AG04449 (cell line): ENCODE results near the gene PRR35.

Experiments
- CTCF ChIA-PET: fragments of 350-600 bp; formaldehyde crosslinking; extraction: SDS; loops from one replicate; lab custom pipeline; 2021; ENCODE audit warnings: antibody characterized with exemption; lab: Yijun Ruan, JAX
- POLR2A ChIA-PET: fragments of 400-600, 350-600 bp; formaldehyde crosslinking; extraction: SDS; loops from one replicate; lab custom pipeline; 2020; ENCODE audit warnings: antibody characterized with exemption, inconsistent platforms; lab: Yijun Ruan, JAX
- DNase-seq: peaks from one replicate; pipeline ENCODE4 v3.0.0-alpha.2; 2010; ENCODE audit warnings: low read depth, low spot score
- H3K4me3 ChIP-seq: 2 replicates; pipeline ENCODE4 v1.5.1; 2011; ENCODE audit warnings: low read depth, mild to moderate bottlenecking, control low read depth, low read length
- CTCF ChIP-seq: IDR thresholded peaks from one replicate; pipeline ENCODE4 v1.5.1; 2011; ENCODE audit warnings: mild to moderate bottlenecking, moderate library complexity, low read length, control low read depth, inconsistent platforms; ENCODE audit not compliant: insufficient read depth; ENCODE audit errors: missing control alignments

PRR35 gene

GRCh38 chr16:557463-558297 lies 2.5 kb upstream of the PRR35 start:
- CTCF ChIA-PET, result no interaction called here
- POLR2A ChIA-PET, result no interaction called here
- no peak for TF ChIP-seq CTCF
- H3K4me3 ChIP-seq, result no peak overlapping the region
- DNase-seq, result no peak

DNA sequence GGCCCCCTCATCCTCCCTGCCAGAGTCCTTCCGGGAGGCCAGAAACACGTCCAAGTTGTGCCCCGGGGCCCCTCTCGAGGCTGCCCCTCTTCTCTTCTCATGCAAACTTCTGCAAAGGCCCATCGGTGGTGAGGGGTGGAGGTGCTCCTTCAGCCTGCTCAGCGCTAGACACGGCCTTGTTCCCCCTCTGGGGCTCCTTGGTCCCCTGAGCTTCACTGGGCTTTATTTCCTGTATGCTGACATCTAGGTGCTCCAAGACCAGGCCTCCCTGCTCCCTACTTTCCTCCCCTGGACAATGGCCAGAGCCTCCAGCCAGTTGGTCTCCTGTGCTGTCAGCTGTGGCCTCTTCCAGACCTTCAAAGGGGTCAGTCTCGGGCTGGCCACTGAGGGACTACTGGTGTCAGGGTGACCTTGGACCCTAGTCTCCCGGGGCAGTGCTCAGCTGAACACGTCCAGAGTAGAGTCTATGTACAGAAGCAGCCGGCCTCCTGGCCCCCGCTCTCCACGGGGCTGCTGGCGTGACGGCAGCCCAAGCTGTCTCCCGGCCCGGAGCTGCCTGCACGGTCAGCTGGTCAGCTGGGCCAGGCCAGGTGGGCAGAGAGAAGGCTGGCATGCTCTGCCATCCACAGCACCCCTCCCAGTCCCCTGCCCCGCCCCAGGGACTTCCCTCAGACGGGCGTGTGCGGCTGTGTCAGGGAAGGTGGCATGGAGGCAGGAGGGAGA lies 1.7 kb upstream of the PRR35 start:
- ChIA-PET POLR2A (no interaction called here), CTCF (no interaction called here)

DNA sequence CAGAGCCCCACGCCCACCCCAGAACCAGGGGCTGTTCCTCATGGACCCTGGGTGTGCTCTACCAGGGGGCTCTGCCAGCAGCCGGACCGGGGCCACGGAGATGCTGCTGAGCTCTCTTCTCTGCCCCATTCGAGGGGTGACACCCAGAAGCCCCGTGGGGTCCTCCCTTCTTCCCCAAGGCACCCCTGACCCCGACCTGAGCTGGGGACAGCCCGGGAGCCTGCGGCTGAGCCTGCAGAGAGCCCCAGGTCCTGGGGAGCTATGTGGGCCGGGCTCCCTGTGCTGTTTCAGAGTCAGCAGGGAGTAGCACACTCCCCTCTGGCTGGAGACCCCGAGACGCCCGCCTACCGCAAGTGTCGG lies 1.2 kb upstream of the PRR35 start:
- no peak for DNase-seq
- H3K4me3 ChIP-seq, result no peak overlapping the region
- CTCF ChIA-PET, result no interaction called here
- no peak for TF ChIP-seq CTCF
- POLR2A ChIA-PET, result no interaction called here

More for the DNA sequence above, 1.7 kb upstream of the PRR35 start:
- no peak overlapping the region for H3K4me3 ChIP-seq
- TF ChIP-seq CTCF, result no peak
- no peak for DNase-seq

DNA sequence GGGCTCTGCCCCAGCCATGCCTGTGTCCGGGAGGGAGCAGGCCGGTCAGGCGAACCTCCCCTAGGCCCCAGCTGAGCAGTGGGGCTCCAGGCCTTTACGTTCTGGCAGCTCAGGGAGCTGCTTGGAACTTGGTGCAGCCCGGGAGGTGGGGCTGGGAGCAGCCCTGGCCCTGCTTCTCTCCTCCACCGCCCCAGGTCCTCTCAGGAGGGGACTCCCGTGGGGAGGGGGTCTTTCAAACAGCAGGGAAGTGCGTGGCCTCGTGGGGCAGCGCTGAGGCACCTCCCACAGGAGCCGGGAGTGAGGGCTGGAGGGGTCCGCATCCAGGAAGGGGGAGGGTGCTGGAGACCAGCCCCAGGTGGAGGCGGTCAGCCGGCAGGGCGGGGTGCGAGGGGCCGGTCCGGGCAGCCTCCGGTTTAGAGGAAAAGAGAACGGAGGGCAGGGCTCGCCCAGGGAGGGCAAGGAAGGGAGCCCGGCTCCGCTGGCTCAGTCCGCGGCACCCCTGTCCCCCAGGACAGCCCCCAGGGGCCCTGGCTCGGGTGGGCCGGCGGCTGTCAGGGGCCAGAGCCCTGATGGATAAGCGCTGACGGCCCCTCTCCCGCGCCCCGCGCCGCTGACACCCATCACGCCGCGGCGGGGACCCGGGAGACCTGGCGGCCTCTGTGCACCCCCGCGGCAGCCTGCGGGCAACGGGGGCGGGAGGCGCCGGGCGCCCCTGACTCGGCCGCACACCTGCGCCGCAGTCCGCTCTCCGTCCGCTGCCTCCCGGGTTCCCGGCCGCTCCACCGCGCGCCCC lies 587 bp upstream of the PRR35 start:
- ChIA-PET POLR2A (no interaction called here), CTCF (no interaction called here)
- no peak overlapping the region for H3K4me3 ChIP-seq
- no peak for DNase-seq
- no peak for TF ChIP-seq CTCF

GRCh38 chr16:560701-561412 lies 663 bp downstream of the PRR35 start:
- H3K4me3 ChIP-seq, result no peak overlapping the region

More at GRCh38 chr16:560701-561412, 663 bp downstream of the PRR35 start:
- ChIA-PET POLR2A (no interaction called here), CTCF (no interaction called here)
- no peak for TF ChIP-seq CTCF
- DNase-seq, result no peak
